Measurements from ENCODE around the gene P2RX4. TPM values are rescaled to one million over a fixed set of nuclear protein-coding genes. Genes with fewer than 3 reads are reported as not detected.
A peak's percentile ranks its signal among the peaks of the same experiment; 100 is the strongest.

P2RX4 gene
- total RNA-seq, 1 experiment from 2014 or later = 17.1 TPM

DNA sequence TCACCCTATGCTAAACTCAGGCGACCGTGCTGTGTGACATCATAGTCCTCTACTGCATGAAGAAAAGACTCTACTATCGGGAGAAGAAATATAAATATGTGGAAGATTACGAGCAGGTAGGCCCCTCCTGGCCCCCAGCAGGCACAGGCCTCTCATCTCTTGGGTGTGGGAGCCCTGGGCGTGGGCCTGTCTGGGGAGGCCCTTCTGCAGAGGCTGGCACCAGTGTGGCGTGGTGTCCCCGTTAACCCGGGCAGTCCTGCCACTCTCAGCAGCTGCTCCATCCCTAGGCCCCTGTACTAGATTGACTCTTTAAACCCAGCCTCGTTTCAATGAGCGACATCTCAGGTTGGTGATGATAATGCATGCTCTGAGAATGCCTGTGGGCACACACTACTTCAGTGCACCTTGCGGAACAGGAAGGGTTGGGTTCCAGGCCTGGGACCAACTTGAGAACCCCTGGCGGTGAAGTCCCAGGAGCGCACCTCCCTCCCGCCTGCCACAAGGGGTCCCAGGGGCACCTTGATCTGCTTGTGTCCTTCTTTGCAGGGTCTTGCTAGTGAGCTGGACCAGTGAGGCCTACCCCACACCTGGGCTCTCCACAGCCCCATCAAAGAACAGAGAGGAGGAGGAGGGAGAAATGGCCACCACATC lies 23.2 kb downstream of the P2RX4 start:
- Histone ChIP-seq H2AFZ (ENCODE audit: low read depth, low read length, poor library complexity, severe bottlenecking) (no peak overlapping the region), H3K4me1 (ENCODE audit: control insufficient read depth in 1 of 2, insufficient read depth in 2 of 2, low read length in 2 of 2) (peaks cover 13 to 20% of the 10 kb centered on the region in 2 experiments), H3K9me3 (ENCODE audit: control insufficient read depth in 1 of 2, insufficient read depth in 1 of 2, low read depth in 1 of 2, low read length in 2 of 2) (no peaks in the 10 kb centered on the region), H3K9me2 (ENCODE audit: insufficient read depth) (no peaks in the 10 kb centered on the region), H4K20me1 (ENCODE audit: insufficient read depth) (no peaks in the 10 kb centered on the region), H3K4me3 (replicated peaks in 1 of 2; ENCODE audit: low read depth in 1 of 2, low read length in 2 of 2) (no peak overlapping the region), H3K27me3 (ENCODE audit: insufficient read depth, low read length) (no peaks in the 10 kb centered on the region), H3K36me3 (ENCODE audit: control insufficient read depth in 1 of 2, insufficient read depth in 2 of 2, low read length in 2 of 2) (peaks cover 0 to 5% of the 10 kb centered on the region in 2 experiments; a peak in 1 of 4 replicates), H3K79me2 (ENCODE audit: insufficient read depth, low read length) (no peaks in the 10 kb centered on the region), H3K27ac (ENCODE audit: low read depth, low read length) (no peak overlapping the region), H3K4me2 (ENCODE audit: low read length) (no peak overlapping the region), H3K9ac (ENCODE audit: low read length) (no peak overlapping the region)
- peak in 1 of 3 experiments; percentile 9; a peak in 1 of 6 replicates for TF ChIP-seq CTCF (IDR thresholded peaks at IDR 0.05 in 2 of 3, conservative IDR thresholded peaks at IDR 0.05 in 1 of 3; ENCODE audit: borderline replicate concordance in 1 of 3, insufficient read depth in 1 of 3, low read depth in 2 of 3, low read length in 2 of 3)
- TF ChIP-seq RAD21 (IDR thresholded peaks at IDR 0.05; ENCODE audit: low read depth) = no peak
- TF ChIP-seq ELF1 (IDR thresholded peaks at IDR 0.05; ENCODE audit: borderline replicate concordance, low read depth) = no peak
- TF ChIP-seq, protein P1, sequence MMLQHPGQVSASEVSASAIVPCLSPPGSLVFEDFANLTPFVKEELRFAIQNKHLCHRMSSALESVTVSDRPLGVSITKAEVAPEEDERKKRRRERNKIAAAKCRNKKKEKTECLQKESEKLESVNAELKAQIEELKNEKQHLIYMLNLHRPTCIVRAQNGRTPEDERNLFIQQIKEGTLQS (IDR thresholded peaks at IDR 0.05) = no peak
- TF ChIP-seq YY1 (IDR thresholded peaks at IDR 0.05; ENCODE audit: extremely low read depth, insufficient replicate concordance, low read depth, low read length) = no peak
- BruUV-seq (replicated peaks) = no TSS peak
- ChIA-PET POLR2A (no interaction called here), CTCF (no interaction called here), RAD21 (ENCODE audit: low non-redundant PET in 1 of 2, low total read pairs in 2 of 2, uncharacterized antibody in 2 of 2, unreplicated experiment in 2 of 2) (no interaction called here)
- ATAC-seq = no peak
- DNase-seq (ENCODE audit: low read depth, low spot score) = no peak
- intact Hi-C loops (cut with micrococcal nuclease) = loop anchor here (5.0 kb wide), 2 partner anchors 121 to 226 kb away; no protein-coding TSS in a partner anchor

- Histone ChIP-seq H3K9me3 (ENCODE audit: control insufficient read depth in 1 of 2, insufficient read depth in 1 of 2, low read depth in 1 of 2, low read length in 2 of 2) (no peaks in the 10 kb centered on the region), H3K27me3 (ENCODE audit: insufficient read depth, low read length) (no peaks in the 10 kb centered on the region), H3K4me2 (ENCODE audit: low read length) (no peak overlapping the region), H3K36me3 (ENCODE audit: control insufficient read depth in 1 of 2, insufficient read depth in 2 of 2, low read length in 2 of 2) (peaks cover 0 to 5% of the 10 kb centered on the region in 2 experiments; a peak in 1 of 4 replicates), H2AFZ (ENCODE audit: low read depth, low read length, poor library complexity, severe bottlenecking) (no peak overlapping the region), H4K20me1 (ENCODE audit: insufficient read depth) (no peaks in the 10 kb centered on the region), H3K27ac (ENCODE audit: low read depth, low read length) (no peak overlapping the region), H3K9ac (ENCODE audit: low read length) (no peak overlapping the region), H3K4me1 (ENCODE audit: control insufficient read depth in 1 of 2, insufficient read depth in 2 of 2, low read length in 2 of 2) (peaks cover 13 to 20% of the 10 kb centered on the region in 2 experiments), H3K4me3 (replicated peaks in 1 of 2; ENCODE audit: low read depth in 1 of 2, low read length in 2 of 2) (no peak overlapping the region), H3K9me2 (ENCODE audit: insufficient read depth) (no peaks in the 10 kb centered on the region), H3K79me2 (ENCODE audit: insufficient read depth, low read length) (no peaks in the 10 kb centered on the region)
- no peak for TF ChIP-seq ZNF274 (IDR thresholded peaks at IDR 0.05; ENCODE audit: low read depth, low read length)
- no peak for TF ChIP-seq ZFX (IDR thresholded peaks at IDR 0.05)
- no peak for TF ChIP-seq CTCF (IDR thresholded peaks at IDR 0.05 in 2 of 3, conservative IDR thresholded peaks at IDR 0.05 in 1 of 3; ENCODE audit: borderline replicate concordance in 1 of 3, insufficient read depth in 1 of 3, low read depth in 2 of 3, low read length in 2 of 3)
- no peak for TF ChIP-seq TCF7L2 (IDR thresholded peaks at IDR 0.05; ENCODE audit: borderline replicate concordance, extremely low read depth, insufficient read depth, insufficient read length)
- no peak for TF ChIP-seq YY1 (IDR thresholded peaks at IDR 0.05; ENCODE audit: extremely low read depth, insufficient replicate concordance, low read depth, low read length)
- TF ChIP-seq RAD21 (IDR thresholded peaks at IDR 0.05; ENCODE audit: low read depth) = no peak
- no peak for TF ChIP-seq SP1 (IDR thresholded peaks at IDR 0.05; ENCODE audit: low read depth)
- TF ChIP-seq POLR2A (IDR thresholded peaks at IDR 0.05; ENCODE audit: borderline replicate concordance, extremely low read depth, insufficient read depth, insufficient read length) = no peak
- no peak for TF ChIP-seq SRF (IDR thresholded peaks at IDR 0.05; ENCODE audit: low read depth)
- TF ChIP-seq FOSL1 (IDR thresholded peaks at IDR 0.05; ENCODE audit: low read depth) = no peak
- TF ChIP-seq JUND (IDR thresholded peaks at IDR 0.05) = no peak
- BruUV-seq (replicated peaks) = no TSS peak
- ATAC-seq (no peak), DNase-seq (ENCODE audit: low read depth, low spot score) (no peak)
- CTCF ChIA-PET = no interaction called here
- intact Hi-C loops (cut with micrococcal nuclease) = loop anchor here (5.0 kb wide), 2 partner anchors 121 to 226 kb away; no protein-coding TSS in a partner anchor
- RAD21 ChIA-PET (ENCODE audit: low non-redundant PET in 1 of 2, low total read pairs in 2 of 2, uncharacterized antibody in 2 of 2, unreplicated experiment in 2 of 2) = no interaction called here
- POLR2A ChIA-PET = no interaction called here
Measured at GRCh38 chr12:121233628-121234020, 23.7 kb downstream of the P2RX4 start.

Measured in HCT116 (cell line).